Measurements from ENCODE around the gene PRKCA.

Gene PRKCA

GRCh38 chr17:66579556-66579955, 277.1 kb downstream of the PRKCA start:
- no peak overlapping the region for H3K4me3 ChIP-seq (ENCODE audit: low read length)
- TF ChIP-seq, protein P1, sequence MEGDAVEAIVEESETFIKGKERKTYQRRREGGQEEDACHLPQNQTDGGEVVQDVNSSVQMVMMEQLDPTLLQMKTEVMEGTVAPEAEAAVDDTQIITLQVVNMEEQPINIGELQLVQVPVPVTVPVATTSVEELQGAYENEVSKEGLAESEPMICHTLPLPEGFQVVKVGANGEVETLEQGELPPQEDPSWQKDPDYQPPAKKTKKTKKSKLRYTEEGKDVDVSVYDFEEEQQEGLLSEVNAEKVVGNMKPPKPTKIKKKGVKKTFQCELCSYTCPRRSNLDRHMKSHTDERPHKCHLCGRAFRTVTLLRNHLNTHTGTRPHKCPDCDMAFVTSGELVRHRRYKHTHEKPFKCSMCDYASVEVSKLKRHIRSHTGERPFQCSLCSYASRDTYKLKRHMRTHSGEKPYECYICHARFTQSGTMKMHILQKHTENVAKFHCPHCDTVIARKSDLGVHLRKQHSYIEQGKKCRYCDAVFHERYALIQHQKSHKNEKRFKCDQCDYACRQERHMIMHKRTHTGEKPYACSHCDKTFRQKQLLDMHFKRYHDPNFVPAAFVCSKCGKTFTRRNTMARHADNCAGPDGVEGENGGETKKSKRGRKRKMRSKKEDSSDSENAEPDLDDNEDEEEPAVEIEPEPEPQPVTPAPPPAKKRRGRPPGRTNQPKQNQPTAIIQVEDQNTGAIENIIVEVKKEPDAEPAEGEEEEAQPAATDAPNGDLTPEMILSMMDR (conservative IDR thresholded peaks at IDR 0.05; ENCODE audit: low read length): no peak
- DNase-seq (ENCODE audit: low read depth): peak; percentile 15

DNA sequence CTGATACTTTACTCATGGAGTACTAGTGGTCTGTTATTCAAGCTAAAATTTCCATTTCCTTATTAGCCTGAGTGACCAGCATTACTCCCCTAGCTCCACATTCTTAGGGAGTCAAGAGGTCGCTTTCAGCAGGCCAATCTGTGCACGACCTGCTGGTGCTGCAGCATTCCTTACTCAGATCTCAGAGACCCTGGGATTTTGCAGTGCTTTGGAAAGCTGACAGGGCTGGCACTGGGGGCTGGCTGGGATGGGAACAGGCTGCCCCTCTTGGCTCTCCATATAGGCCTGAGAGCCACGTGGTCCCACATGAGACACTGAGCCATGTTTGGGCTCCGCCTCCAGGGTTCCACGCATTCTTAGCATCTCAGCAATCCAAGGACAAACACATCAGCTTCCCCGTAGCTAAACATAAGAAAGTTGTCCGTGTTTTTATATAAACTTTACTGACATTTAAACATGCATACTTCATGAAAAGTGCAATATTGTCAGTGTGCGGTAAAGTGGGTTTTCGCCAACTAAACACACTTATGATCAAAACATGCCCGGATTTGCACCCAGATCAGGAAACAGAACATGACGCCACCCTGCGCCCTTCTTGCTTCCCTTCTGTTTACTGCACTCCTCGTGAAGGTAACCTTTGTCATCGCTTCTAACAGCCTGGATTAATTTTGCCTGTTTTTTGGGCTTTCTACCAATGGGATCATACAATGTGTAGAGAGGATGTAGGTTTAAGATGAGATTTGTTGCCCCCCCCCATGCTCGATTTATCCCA, 278.0 kb downstream of the PRKCA start:
- peak; percentile 18 for DNase-seq (ENCODE audit: low read depth)
- TF ChIP-seq, protein P1 (conservative IDR thresholded peaks at IDR 0.05; ENCODE audit: low read length): no peak
- no peak overlapping the region for H3K4me3 ChIP-seq (ENCODE audit: low read length)

GRCh38 chr17:66580956-66581391, 278.6 kb downstream of the PRKCA start:
- TF ChIP-seq, protein P1 (conservative IDR thresholded peaks at IDR 0.05; ENCODE audit: low read length): no peak
- DNase-seq (ENCODE audit: low read depth): peak; percentile 58
- no peak overlapping the region for H3K4me3 ChIP-seq (ENCODE audit: low read length)

GRCh38 chr17:66582373-66583111, 280.1 kb downstream of the PRKCA start:
- H3K4me3 ChIP-seq (ENCODE audit: low read length): no peak overlapping the region
- TF ChIP-seq, protein P1 (conservative IDR thresholded peaks at IDR 0.05; ENCODE audit: low read length): no peak
- DNase-seq (ENCODE audit: low read depth): no peak

GRCh38 chr17:66583112-66583748, 280.8 kb downstream of the PRKCA start:
- DNase-seq (ENCODE audit: low read depth): no peak
- TF ChIP-seq, protein P1 (conservative IDR thresholded peaks at IDR 0.05; ENCODE audit: low read length): no peak
- H3K4me3 ChIP-seq (ENCODE audit: low read length): no peak overlapping the region

DNA sequence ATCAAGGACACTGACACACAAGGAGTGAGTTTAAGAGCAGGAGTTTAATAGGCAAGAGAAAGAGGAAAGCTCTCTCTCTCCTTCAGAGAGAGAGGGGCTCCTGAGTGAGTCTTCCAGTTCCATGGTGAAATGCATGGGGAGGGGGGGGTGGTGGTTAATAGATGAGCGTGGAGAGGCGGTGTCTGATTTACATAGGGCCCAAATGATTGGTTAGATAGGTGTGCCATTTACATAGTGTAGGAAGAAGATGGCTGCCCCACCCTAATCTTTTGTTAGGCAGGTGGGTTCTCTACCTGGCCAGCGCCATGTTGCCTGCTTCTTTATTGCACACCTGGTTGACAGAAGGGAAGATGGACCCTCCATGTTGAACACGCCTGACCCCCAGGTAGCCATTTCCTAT, 282.5 kb downstream of the PRKCA start:
- no peak for DNase-seq (ENCODE audit: low read depth)
- TF ChIP-seq, protein P1 (conservative IDR thresholded peaks at IDR 0.05; ENCODE audit: low read length): no peak
- H3K4me3 ChIP-seq (ENCODE audit: low read length): no peak overlapping the region
